Loucy (cell line): Measurements from ENCODE around the gene TGFBRAP1.

Experiments used
- EZH2phosphoT487 ChIP-seq: fragments of 200-600 bp; IDR thresholded peaks from 2 replicates; pipeline ENCODE4 v1.6.1; 2018; ENCODE audit warnings: antibody characterized with exemption, mild to moderate bottlenecking, moderate library complexity, borderline replicate concordance
- TF ChIP-seq, protein P1 (sequence below): fragments of 200-600 bp; sonication (generic); conservative IDR thresholded peaks from 2 replicates; pipeline ENCODE4 v1.5.1; 2014; ENCODE audit warnings: mild to moderate bottlenecking, antibody characterized with exemption, low read length

DNA sequence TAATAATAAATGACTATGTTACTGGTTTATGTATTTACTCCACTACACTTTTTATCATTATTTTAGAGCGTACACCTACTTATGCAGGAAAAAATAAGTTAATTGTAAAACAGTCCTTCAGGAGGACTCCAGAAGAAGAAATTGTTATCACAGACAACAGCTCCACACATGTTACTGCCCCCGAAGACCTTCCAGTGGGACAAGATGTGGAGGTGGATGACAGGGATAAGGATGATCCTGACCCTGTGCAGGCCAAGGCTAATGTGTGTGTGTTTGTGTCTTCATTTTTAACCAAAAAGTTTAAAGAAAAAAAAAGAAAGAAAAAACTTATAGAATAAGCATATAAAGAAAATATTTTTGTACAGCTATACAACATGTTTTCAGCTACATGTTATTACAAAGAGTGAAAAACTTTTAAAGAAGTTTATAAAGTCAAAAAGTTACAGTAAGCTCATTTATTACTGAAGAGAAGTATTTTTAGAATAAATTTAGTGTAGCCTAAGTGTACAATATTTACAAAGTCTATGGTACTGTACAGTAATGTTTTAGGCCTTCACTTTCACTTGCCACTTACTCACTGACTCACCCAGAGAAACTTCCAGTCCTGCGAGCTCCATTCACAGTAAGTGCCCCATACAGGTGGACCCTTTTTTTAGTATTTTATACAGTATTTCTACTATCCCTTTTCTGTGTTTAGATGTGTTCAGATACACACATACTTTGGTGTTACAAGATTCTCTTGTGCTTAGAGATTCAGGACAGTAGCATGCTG is 7.5 kb downstream of the TGFBRAP1 start:
- TF ChIP-seq, protein P1, sequence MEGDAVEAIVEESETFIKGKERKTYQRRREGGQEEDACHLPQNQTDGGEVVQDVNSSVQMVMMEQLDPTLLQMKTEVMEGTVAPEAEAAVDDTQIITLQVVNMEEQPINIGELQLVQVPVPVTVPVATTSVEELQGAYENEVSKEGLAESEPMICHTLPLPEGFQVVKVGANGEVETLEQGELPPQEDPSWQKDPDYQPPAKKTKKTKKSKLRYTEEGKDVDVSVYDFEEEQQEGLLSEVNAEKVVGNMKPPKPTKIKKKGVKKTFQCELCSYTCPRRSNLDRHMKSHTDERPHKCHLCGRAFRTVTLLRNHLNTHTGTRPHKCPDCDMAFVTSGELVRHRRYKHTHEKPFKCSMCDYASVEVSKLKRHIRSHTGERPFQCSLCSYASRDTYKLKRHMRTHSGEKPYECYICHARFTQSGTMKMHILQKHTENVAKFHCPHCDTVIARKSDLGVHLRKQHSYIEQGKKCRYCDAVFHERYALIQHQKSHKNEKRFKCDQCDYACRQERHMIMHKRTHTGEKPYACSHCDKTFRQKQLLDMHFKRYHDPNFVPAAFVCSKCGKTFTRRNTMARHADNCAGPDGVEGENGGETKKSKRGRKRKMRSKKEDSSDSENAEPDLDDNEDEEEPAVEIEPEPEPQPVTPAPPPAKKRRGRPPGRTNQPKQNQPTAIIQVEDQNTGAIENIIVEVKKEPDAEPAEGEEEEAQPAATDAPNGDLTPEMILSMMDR = no peak
- no peak for TF ChIP-seq EZH2phosphoT487
